NCI-H345 (cell line): ENCODE results near the gene DPEP2NB.
"Not testable (repeated sequence)": the region's sequence is repeated elsewhere in the genome, so short reads cannot be mapped to it uniquely, and the experiment has no call there.

Experiments used
- DNase-seq: peaks from one replicate; lab custom pipeline; 2025; lab: John Stamatoyannopoulos, UW

Gene DPEP2NB

GRCh38 chr16:68015681-68016080 is at the start of gene DPEP2NB:
DPEP2NB (minus strand) TSS chr16:68015911; CDS start chr16:68015770, 141 bp downstream.
- DNase-seq, result no peak

GRCh38 chr16:68064791-68065365 is 49.2 kb upstream of the DPEP2NB start:
- DNase-seq, result peak; percentile 16

- DNase-seq, result no peak
Observed at GRCh38 chr16:68062910-68063393, 47.2 kb upstream of the DPEP2NB start.

GRCh38 chr16:68061396-68061795 is 45.7 kb upstream of the DPEP2NB start:
- DNase-seq, result no peak

- no peak for DNase-seq
Observed at GRCh38 chr16:68059804-68060203, 44.1 kb upstream of the DPEP2NB start.

GRCh38 chr16:68055395-68055794 is 39.7 kb upstream of the DPEP2NB start:
- DNase-seq, result no peak

GRCh38 chr16:68049449-68049848 is 33.7 kb upstream of the DPEP2NB start:
- no peak for DNase-seq

GRCh38 chr16:68047987-68048386 is 32.3 kb upstream of the DPEP2NB start:
- DNase-seq, result no peak

- DNase-seq, result no peak
Observed at GRCh38 chr16:68046106-68046505, 30.4 kb upstream of the DPEP2NB start.

GRCh38 chr16:68041783-68042182 is 26.1 kb upstream of the DPEP2NB start:
- no peak for DNase-seq

- DNase-seq, result peak; percentile 69
Observed at GRCh38 chr16:68040506-68041288, 25.0 kb upstream of the DPEP2NB start.

GRCh38 chr16:68037841-68038597 is 22.3 kb upstream of the DPEP2NB start:
- DNase-seq, result no peak

GRCh38 chr16:68035227-68035626 is 19.5 kb upstream of the DPEP2NB start:
- no peak for DNase-seq

GRCh38 chr16:68033101-68033500 is 17.4 kb upstream of the DPEP2NB start:
- no peak for DNase-seq

- DNase-seq, result no peak
Observed at GRCh38 chr16:68031951-68032350, 16.2 kb upstream of the DPEP2NB start.

GRCh38 chr16:68030108-68030507 is 14.4 kb upstream of the DPEP2NB start:
- not testable (repeated sequence) for DNase-seq

- no peak for DNase-seq
Observed at GRCh38 chr16:68028996-68029395, 13.3 kb upstream of the DPEP2NB start.

GRCh38 chr16:68022728-68023537 is 7.2 kb upstream of the DPEP2NB start, which contains the start of the genes DDX28 and DUS2:
DDX28 (minus strand) TSS chr16:68023232; CDS start chr16:68023202, 30 bp downstream.
DUS2 (plus strand) TSS chr16:68023284; CDS start chr16:68038024, 14,740 bp downstream.
- peak; percentile 85 for DNase-seq

GRCh38 chr16:68022278-68022727 is 6.6 kb upstream of the DPEP2NB start:
- no peak for DNase-seq

GRCh38 chr16:68021490-68021889 is 5.8 kb upstream of the DPEP2NB start:
- no peak for DNase-seq

GRCh38 chr16:68019167-68019680 is 3.5 kb upstream of the DPEP2NB start:
- DNase-seq, result no peak
